WTC11 (cell line): ENCODE measurements around the gene S100B.

Experiments used
- CREB1 ChIP-seq: sonication (generic); formaldehyde crosslinking; IDR thresholded peaks from 2 replicates; pipeline ENCODE4 v1.8.0; 2023; ENCODE audit warnings: mild to moderate bottlenecking, missing genetic modification reagents
- ESRRA ChIP-seq: sonication (generic); formaldehyde crosslinking; IDR thresholded peaks from 2 replicates; pipeline ENCODE4 v1.8.1; 2022; ENCODE audit warnings: mild to moderate bottlenecking, missing genetic modification reagents, borderline replicate concordance
- FOXJ3 ChIP-seq: sonication (generic); formaldehyde crosslinking; IDR thresholded peaks from 2 replicates; pipeline ENCODE4 v1.9.0; 2021; ENCODE audit warnings: missing genetic modification reagents, mild to moderate bottlenecking, borderline replicate concordance
- FOXK1 ChIP-seq: sonication (generic); formaldehyde crosslinking; IDR thresholded peaks from 2 replicates; pipeline ENCODE4 v1.8.0; 2022; ENCODE audit warnings: mild to moderate bottlenecking, moderate library complexity, missing genetic modification reagents
- FOXP1 ChIP-seq: sonication (generic); formaldehyde crosslinking; IDR thresholded peaks from 2 replicates; pipeline ENCODE4 v1.8.0; 2022; ENCODE audit warnings: missing genetic modification reagents, mild to moderate bottlenecking, moderate library complexity, borderline replicate concordance
- JAZF1 ChIP-seq: fragments of 250-450 bp; sonication (Bioruptor Pico); IDR thresholded peaks from 2 replicates; pipeline ENCODE4 v1.9.0; 2021; ENCODE audit warnings: moderate library complexity, mild to moderate bottlenecking, inconsistent platforms
- KAT7 ChIP-seq: sonication (generic); formaldehyde crosslinking; IDR thresholded peaks from 2 replicates; pipeline ENCODE4 v1.8.1; 2023; ENCODE audit warnings: missing genetic modification reagents, mild to moderate bottlenecking, borderline replicate concordance
- NR3C1 ChIP-seq: sonication (generic); formaldehyde crosslinking; conservative IDR thresholded peaks from 2 replicates; pipeline ENCODE4 v1.8.1; 2023; ENCODE audit warnings: low read depth, mild to moderate bottlenecking, missing genetic modification reagents
- TP53 ChIP-seq: sonication (generic); formaldehyde crosslinking; IDR thresholded peaks from 2 replicates; pipeline ENCODE4 v1.8.1; 2023; ENCODE audit warnings: mild to moderate bottlenecking, missing genetic modification reagents
- TF ChIP-seq, protein P1 (sequence below): sonication (generic); formaldehyde crosslinking; conservative IDR thresholded peaks from 2 replicates; pipeline ENCODE4 v1.8.1; 2022; ENCODE audit warnings: mild to moderate bottlenecking, missing genetic modification reagents
- TF ChIP-seq, protein P2 (sequence below): sonication (generic); formaldehyde crosslinking; conservative IDR thresholded peaks from 2 replicates; pipeline ENCODE4 v1.8.1; 2023; ENCODE audit warnings: mild to moderate bottlenecking, low read depth, missing genetic modification reagents, moderate library complexity
- TF ChIP-seq, protein P3 (sequence below): fragments of 200-600 bp; IDR thresholded peaks from 2 replicates; pipeline ENCODE4 v1.8.0; 2022; ENCODE audit warnings: antibody characterized with exemption
- TF ChIP-seq, protein P4 (sequence below): sonication (generic); formaldehyde crosslinking; IDR thresholded peaks from 2 replicates; pipeline ENCODE4 v1.8.0; 2022; ENCODE audit warnings: mild to moderate bottlenecking, missing genetic modification reagents

DNA sequence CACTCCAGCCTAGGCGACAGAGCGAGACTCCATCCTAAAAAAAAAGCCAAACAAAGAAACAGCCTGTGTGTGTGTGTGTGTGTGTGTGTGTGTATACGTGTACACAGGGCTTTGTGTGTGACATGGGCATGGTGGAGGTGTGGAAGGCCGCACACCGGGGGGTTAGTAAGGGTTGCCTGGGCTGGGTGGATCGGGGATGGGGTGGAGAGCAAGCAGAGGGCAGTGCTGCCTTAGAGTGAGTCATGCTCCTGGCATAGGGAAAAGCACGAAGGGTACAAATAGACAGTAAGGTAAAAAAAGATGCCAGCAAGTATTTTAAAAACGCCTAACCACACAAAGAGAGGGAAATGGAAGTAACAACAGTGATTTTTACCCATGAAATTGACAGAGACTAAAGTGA lies 36.8 kb upstream of the S100B start:
- TF ChIP-seq, protein P1, sequence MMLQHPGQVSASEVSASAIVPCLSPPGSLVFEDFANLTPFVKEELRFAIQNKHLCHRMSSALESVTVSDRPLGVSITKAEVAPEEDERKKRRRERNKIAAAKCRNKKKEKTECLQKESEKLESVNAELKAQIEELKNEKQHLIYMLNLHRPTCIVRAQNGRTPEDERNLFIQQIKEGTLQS, result no peak
- TF ChIP-seq, protein P2, sequence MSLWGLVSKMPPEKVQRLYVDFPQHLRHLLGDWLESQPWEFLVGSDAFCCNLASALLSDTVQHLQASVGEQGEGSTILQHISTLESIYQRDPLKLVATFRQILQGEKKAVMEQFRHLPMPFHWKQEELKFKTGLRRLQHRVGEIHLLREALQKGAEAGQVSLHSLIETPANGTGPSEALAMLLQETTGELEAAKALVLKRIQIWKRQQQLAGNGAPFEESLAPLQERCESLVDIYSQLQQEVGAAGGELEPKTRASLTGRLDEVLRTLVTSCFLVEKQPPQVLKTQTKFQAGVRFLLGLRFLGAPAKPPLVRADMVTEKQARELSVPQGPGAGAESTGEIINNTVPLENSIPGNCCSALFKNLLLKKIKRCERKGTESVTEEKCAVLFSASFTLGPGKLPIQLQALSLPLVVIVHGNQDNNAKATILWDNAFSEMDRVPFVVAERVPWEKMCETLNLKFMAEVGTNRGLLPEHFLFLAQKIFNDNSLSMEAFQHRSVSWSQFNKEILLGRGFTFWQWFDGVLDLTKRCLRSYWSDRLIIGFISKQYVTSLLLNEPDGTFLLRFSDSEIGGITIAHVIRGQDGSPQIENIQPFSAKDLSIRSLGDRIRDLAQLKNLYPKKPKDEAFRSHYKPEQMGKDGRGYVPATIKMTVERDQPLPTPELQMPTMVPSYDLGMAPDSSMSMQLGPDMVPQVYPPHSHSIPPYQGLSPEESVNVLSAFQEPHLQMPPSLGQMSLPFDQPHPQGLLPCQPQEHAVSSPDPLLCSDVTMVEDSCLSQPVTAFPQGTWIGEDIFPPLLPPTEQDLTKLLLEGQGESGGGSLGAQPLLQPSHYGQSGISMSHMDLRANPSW (CRISPR knock-in tag), result no peak
- TF ChIP-seq, protein P3, sequence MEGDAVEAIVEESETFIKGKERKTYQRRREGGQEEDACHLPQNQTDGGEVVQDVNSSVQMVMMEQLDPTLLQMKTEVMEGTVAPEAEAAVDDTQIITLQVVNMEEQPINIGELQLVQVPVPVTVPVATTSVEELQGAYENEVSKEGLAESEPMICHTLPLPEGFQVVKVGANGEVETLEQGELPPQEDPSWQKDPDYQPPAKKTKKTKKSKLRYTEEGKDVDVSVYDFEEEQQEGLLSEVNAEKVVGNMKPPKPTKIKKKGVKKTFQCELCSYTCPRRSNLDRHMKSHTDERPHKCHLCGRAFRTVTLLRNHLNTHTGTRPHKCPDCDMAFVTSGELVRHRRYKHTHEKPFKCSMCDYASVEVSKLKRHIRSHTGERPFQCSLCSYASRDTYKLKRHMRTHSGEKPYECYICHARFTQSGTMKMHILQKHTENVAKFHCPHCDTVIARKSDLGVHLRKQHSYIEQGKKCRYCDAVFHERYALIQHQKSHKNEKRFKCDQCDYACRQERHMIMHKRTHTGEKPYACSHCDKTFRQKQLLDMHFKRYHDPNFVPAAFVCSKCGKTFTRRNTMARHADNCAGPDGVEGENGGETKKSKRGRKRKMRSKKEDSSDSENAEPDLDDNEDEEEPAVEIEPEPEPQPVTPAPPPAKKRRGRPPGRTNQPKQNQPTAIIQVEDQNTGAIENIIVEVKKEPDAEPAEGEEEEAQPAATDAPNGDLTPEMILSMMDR, result no peak
- no peak for TF ChIP-seq ESRRA (CRISPR knock-in tag)
- no peak for TF ChIP-seq NR3C1 (CRISPR knock-in tag)
- TF ChIP-seq, protein P4, sequence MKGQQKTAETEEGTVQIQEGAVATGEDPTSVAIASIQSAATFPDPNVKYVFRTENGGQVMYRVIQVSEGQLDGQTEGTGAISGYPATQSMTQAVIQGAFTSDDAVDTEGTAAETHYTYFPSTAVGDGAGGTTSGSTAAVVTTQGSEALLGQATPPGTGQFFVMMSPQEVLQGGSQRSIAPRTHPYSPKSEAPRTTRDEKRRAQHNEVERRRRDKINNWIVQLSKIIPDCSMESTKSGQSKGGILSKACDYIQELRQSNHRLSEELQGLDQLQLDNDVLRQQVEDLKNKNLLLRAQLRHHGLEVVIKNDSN, result no peak
- no peak for TF ChIP-seq CREB1 (CRISPR knock-in tag)
- no peak for TF ChIP-seq KAT7 (CRISPR knock-in tag)
- TF ChIP-seq JAZF1 (CRISPR knock-in tag), result no peak
- TF ChIP-seq FOXP1 (CRISPR knock-in tag), result no peak
- TF ChIP-seq FOXJ3 (CRISPR knock-in tag), result no peak
- no peak for TF ChIP-seq FOXK1 (CRISPR knock-in tag)
- TF ChIP-seq TP53 (CRISPR knock-in tag), result no peak
